Stimulated activated CD4-positive, alpha-beta T cell treated with anti-CD3 and anti-CD28 coated beads, Interleukin-4, amount 100 ng/mL, for 1 hour (primary cell): ENCODE measurements around the gene HYI.

Experiments used
- DNase-seq: peaks from one replicate; pipeline ENCODE4 v3.0.0-alpha.2; 2020

The HYI gene

GRCh38 chr1:43443197-43443946 lies 10.4 kb downstream of the HYI start:
- no peak for DNase-seq

DNA sequence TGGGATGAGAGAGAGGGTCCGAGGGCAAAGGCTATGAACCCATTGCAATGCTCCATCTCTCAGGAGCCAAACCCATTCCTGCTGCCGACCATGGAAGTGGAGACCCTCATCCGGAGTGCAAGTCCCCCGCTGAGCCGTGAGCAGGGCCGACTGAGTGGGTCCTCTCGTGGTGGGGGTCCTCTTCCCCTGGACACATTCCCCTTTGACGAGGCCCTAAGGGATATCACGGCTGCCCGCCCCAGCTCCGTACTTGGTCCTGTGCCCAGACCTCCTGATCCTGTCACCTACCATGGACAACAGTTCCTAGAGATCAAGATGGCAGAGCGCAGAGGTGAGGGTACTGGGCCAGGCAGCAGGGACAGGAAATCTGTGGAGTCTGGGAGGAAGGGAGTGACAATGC lies 11.0 kb downstream of the HYI start:
- DNase-seq, result no peak

DNA sequence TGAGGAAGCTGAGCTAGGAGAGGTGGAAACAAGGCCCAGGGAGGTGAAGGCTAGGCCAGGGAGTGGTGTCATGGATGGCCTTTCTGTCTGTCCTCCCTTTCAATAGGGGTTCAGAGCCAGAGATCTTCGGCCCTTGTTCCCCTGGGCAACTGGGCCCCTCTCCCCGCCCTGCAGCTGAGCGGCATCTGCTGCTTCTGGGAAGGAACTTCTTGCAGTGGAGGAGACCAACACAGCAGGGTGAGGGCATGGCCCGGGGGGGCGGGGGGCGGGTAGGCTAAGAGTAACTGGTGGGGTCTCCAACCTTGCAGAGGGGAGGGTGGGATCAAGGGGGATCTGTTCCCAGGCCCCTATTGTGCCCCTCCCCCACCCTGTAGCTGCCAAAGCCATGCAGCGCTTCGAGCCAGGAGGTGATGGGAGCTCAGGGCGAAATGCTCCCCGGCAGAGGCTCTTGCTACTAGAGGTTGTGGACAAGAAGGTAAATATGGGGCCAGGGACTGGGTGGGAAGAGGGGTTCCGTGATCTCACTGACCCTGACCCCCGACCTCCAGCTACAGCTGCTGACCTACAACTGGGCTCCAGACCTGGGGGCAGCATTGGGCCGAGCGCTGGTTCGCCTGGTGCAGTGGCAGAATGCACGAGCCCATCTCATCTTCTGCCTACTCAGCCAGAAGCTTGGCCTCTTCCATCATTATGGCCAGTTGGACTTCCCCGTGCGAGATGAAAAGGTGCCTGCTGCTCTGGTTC lies 11.7 kb downstream of the HYI start:
- DNase-seq, result no peak

GRCh38 chr1:43441166-43441893 lies 12.4 kb downstream of the HYI start:
- DNase-seq, result no peak

DNA sequence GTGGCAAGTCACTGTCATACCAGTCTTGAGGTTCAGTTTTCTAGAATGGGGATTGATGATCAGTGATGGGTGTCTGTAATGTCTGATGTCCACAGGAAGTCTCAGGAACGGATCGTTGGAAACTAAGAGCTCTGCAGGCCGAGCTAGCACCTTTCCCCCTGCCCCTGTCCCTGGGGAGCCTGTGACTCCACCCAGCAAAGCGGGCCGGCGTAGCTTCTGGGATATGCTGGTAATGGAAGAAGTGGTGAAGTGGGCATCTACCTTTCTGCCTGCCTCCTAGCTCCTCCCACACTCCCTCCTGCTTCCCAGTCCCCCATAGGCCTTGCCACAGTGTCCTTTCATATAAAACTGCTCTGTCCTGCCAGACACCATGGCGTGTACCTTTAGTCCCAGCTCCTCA lies 13.4 kb downstream of the HYI start:
- no peak for DNase-seq

DNA sequence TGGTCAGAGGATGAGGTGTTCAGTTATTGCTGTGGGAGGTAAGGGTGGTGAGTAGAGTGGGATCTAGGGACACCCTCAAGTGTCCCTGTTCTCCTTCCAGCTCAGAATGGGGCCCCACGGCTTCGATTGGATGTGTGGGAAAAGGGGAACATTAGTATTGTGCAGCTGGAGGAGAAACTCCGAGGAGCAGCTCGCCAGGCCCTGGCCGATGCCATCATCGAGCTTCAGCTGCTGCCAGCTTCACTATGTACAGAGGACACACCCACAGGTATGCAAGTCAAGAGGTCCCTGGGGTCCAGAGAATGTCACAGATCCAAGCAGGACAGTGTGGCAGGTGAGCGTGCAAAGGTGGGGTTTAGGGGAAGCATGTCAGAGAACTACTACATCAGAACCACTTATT lies 13.9 kb downstream of the HYI start:
- no peak for DNase-seq

- no peak for DNase-seq
Measured at GRCh38 chr1:43438953-43439581, 14.7 kb downstream of the HYI start.

- DNase-seq, result no peak
Measured at GRCh38 chr1:43438576-43438952, 15.2 kb downstream of the HYI start.

DNA sequence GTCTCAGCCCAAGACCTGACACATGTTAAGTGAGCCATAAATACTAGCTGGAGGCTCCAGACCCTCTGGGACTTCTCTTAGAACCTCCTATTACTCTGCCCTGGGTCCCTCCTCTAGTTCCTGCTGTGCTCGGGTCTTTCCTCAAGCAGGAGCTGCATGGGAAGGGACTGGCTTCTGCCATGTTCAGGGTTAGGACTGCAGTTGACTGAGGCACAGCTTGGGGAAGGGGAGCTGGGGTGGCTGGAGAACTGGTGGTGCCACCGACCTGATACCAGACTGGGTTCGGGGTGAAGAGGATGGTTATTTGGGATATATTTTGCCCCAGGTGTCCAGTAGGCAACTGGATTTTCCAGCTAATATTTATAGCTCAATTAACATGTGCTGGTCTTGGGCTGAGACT lies 15.7 kb downstream of the HYI start:
- DNase-seq, result no peak

DNA sequence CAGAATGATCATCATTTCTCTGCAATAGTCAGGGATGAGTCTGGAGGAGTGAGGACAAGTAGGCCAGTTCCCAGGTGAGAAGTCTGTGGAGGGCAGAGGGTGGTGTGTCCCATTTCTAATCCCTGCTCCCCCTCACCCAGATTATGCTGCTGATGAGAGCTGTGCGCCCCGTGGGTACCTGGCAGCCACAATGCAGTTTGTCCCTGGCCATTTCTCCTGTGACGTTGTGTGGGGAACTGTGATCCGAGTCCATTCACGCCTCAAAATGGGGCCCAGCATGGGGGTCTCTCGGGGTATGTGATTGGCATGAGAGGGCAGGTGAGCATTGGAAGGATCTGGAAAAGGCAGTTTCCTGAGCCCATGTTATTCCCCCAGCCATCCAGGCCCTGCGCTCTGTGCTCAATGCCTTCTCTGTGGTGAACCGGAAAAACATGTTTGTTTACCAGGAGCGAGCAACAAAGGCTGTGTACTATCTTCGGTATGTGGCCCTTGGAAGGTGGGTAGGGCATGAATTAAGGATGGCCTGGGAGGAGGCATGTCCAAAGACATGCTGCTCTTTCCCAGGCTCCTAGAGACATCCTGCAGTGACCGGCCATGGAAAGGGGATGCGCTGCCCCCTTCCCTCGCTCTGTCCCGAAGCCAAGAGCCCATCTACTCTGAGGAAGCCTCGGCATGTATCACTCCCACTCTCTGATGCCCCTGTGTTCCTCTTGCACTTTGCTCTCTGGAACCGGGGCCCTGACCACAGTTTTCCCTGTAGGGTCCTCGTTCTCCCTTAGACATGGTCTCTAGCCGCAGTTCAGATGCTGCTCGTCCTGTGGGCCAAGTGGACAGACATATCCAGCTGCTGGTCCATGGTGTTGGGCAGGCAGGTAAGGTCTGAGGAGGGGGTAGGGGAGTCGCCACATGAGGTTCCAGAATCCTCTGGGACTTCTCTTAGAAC lies 16.4 kb downstream of the HYI start:
- DNase-seq, result no peak

DNA sequence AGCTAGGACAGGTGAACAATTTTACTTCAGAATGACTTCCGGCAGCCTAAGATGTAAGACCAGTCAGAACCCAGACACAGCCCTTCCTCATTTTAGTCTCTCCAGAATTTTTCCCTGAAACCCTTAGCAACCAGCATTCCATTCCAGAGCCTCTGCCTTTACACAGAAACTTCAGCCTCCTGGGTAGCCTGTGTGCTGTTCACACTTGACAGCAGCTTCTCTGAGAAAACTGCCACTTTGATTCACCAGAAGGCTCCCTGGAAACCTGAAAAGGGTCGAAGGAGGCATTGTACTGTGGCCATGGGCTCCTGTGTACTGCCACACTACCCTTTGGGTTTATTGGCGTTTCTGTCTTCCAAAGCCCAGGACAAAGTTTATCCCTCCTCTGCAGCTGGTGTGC lies 17.4 kb downstream of the HYI start:
- no peak for DNase-seq

DNA sequence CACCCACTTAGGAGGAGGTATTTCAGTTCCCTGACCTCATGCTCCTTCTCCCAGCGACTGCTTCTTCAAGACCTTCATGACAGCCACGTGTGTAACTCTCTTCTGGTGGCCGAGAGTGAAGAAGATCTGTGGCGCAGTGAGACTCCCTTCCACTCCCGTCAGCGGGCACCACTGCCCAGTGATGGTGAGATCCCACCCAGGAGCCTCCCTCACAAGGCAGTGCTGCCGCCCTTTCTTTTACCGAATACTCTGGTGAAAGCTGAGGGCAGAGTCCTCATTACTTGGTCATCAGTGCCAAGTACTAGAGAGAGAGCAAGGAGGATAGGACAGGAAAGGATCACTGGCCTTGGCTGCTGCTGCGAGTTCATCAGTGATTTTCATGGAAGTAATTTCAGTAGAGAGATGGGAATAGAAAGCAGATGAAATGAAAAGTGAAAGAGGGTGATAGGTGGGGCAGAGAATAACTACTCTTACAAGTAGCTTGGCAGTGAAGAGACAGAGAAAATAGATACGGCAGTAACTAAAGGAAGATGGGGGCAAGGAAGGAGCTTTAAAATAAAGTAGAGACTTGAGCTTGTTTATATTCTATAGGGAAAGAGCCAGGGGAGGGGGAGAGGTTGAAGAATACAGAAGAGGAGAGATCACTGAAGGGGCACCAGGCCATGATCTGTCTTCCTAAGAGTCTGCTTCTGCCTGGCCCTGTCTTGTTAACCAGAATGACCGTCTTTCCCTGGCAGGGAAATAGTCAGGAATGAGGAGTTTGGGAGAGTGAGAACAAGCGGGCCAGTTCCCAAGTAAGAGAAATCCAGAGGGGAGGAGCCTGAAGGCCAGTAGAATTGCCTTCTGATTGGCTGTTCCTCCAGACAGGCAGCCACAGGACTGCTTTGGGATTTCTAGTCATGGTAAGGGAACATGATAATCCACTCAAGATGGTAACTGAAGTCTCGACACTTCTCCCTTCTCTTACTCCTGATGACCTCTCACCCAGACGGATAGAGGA lies 18.3 kb downstream of the HYI start:
- DNase-seq, result no peak

- no peak for DNase-seq
Measured at GRCh38 chr1:43434256-43434655, 19.5 kb downstream of the HYI start.

- no peak for DNase-seq
Measured at GRCh38 chr1:43432907-43433306, 20.8 kb downstream of the HYI start.

GRCh38 chr1:43432171-43432860 lies 21.4 kb downstream of the HYI start:
- DNase-seq, result no peak

DNA sequence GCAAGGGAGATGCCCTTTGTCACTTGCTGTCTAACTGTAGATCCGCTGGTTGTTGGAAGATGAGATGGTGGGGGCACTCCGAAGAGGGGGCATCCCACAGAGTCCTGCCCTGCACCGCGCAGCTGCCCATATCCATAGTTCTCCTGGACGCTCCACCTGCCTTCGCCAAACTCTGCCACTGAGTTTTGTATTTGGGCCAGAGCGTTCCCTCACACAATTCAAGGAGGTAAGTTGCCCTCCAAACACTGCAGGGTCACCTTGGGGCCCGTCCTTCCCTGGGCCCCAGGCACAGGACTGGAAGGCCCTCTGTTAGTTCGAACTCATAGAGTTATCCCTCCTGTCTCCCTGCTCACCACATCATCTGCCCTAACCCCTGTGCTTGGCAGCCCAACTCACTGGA lies 22.1 kb downstream of the HYI start:
- DNase-seq, result no peak

- no peak for DNase-seq
Measured at GRCh38 chr1:43430831-43431230, 22.9 kb downstream of the HYI start.

- DNase-seq, result no peak
Measured at GRCh38 chr1:43427941-43428340, 25.8 kb downstream of the HYI start.

DNA sequence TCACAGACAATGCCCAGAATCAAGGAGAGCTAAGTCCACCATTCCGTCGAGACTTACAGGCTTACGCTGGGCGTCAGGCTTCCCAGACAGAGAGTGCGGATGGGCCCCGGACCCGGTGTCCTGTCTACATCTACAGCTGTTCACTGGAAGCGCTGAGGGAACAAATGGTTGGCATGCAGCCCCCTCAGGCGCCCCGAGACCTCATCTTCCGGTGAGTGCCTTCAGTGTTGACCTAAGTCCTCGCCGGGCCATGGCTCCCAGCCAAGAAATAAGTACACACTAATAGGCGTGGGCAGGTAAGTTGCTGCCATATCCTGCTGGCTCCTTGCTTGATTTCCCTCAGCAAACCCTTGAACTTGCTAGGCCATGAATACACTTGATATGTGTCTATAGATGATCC lies 26.2 kb downstream of the HYI start:
- no peak for DNase-seq

GRCh38 chr1:43426221-43426620 lies 27.5 kb downstream of the HYI start:
- no peak for DNase-seq
